H9 (cell line): ENCODE results near the gene MAML3. TPM values are rescaled to one million over a fixed set of nuclear protein-coding genes. Genes with fewer than 3 reads are reported as not detected.
A peak's percentile ranks its signal among the peaks of the same experiment; 100 is the strongest.

Experiments used
- DNase-seq: peaks from one replicate; pipeline ENCODE4 v3.0.0-alpha.2; 2017
- H2AFZ ChIP-seq: one replicate; pipeline ENCODE4 v1.6.1; 2013; ENCODE audit warnings: mild to moderate bottlenecking, low read length, control low read depth, moderate library complexity
- H2AK5ac ChIP-seq: 2 replicates; pipeline ENCODE4 v1.6.1; 2013; ENCODE audit warnings: low read length, control low read depth, mixed read lengths; ENCODE audit not compliant: insufficient read length
- H2BK120ac ChIP-seq: one replicate; pipeline ENCODE4 v1.6.1; 2013; ENCODE audit warnings: low read depth, mild to moderate bottlenecking, low read length, control low read depth, inconsistent platforms; ENCODE audit not compliant: poor library complexity, severe bottlenecking
- H2BK12ac ChIP-seq: 2 replicates; pipeline ENCODE4 v1.6.1; 2013; ENCODE audit warnings: low read length, control low read depth, mixed read lengths, low read depth; ENCODE audit not compliant: insufficient read length
- H2BK15ac ChIP-seq: 2 replicates; pipeline ENCODE4 v1.6.1; 2013; ENCODE audit warnings: low read depth, low read length, control low read depth
- H2BK20ac ChIP-seq: one replicate; pipeline ENCODE4 v1.6.1; 2013; ENCODE audit warnings: low read depth, mild to moderate bottlenecking, low read length, control low read depth, inconsistent platforms; ENCODE audit not compliant: poor library complexity, severe bottlenecking
- H2BK5ac ChIP-seq: 2 replicates; pipeline ENCODE4 v1.6.1; 2013; ENCODE audit warnings: low read length, control low read depth, mixed read lengths; ENCODE audit not compliant: insufficient read length
- H3K14ac ChIP-seq: 2 replicates; pipeline ENCODE4 v1.6.1; 2013; ENCODE audit warnings: low read length, control low read depth; ENCODE audit not compliant: insufficient read depth
- H3K18ac ChIP-seq: 2 replicates; pipeline ENCODE4 v1.6.1; 2013; ENCODE audit warnings: low read depth, mild to moderate bottlenecking, mixed read lengths, low read length, control low read depth; ENCODE audit not compliant: insufficient read length
- H3K23ac ChIP-seq: 2 replicates; pipeline ENCODE4 v1.6.1; 2013; ENCODE audit warnings: low read length, control low read depth, mixed read lengths, low read depth; ENCODE audit not compliant: insufficient read length
- H3K23me2 ChIP-seq: 2 replicates; pipeline ENCODE4 v1.6.1; 2013; ENCODE audit warnings: low read depth, mild to moderate bottlenecking, mixed read lengths, low read length, control low read depth; ENCODE audit not compliant: insufficient read length, poor library complexity, severe bottlenecking
- H3K27ac ChIP-seq: 2 replicates; pipeline ENCODE4 v1.5.1; 2013; ENCODE audit warnings: low read length, control low read depth, mixed read lengths, low read depth; ENCODE audit not compliant: insufficient read length
- H3K27me3 ChIP-seq: 2 replicates; pipeline ENCODE4 v1.6.1; 2013; ENCODE audit warnings: low read length, control low read depth, inconsistent platforms; ENCODE audit not compliant: insufficient read depth
- H3K4ac ChIP-seq: 2 replicates; pipeline ENCODE4 v1.6.1; 2013; ENCODE audit warnings: low read depth, mild to moderate bottlenecking, control low read depth, inconsistent platforms, low read length, moderate library complexity
- H3K4me1 ChIP-seq: 2 replicates; pipeline ENCODE4 v1.6.1; 2013; ENCODE audit warnings: low read length, control low read depth, inconsistent platforms; ENCODE audit not compliant: insufficient read depth
- H3K4me2 ChIP-seq: 2 replicates; pipeline ENCODE4 v1.6.1; 2013; ENCODE audit warnings: low read length, control low read depth, mixed read lengths; ENCODE audit not compliant: insufficient read length, insufficient read depth
- H3K56ac ChIP-seq: 2 replicates; pipeline ENCODE4 v1.6.1; 2013; ENCODE audit warnings: low read depth, mild to moderate bottlenecking, mixed read lengths, low read length, control low read depth; ENCODE audit not compliant: insufficient read length
- H3K79me1 ChIP-seq: 2 replicates; pipeline ENCODE4 v1.6.1; 2013; ENCODE audit warnings: low read depth, mild to moderate bottlenecking, moderate library complexity, low read length, control low read depth, inconsistent platforms; ENCODE audit not compliant: insufficient read depth, poor library complexity, severe bottlenecking
- H3K79me2 ChIP-seq: 2 replicates; pipeline ENCODE4 v1.6.1; 2013; ENCODE audit warnings: low read length, control low read depth, inconsistent platforms; ENCODE audit not compliant: insufficient read depth
- H3K9ac ChIP-seq: 2 replicates; pipeline ENCODE4 v1.6.1; 2013; ENCODE audit warnings: low read length, control low read depth, mixed read lengths; ENCODE audit not compliant: insufficient read length; ENCODE audit errors: extremely low read depth
- H3K9me3 ChIP-seq: one replicate; pipeline ENCODE4 v1.6.1; 2013; ENCODE audit warnings: low read depth, low read length, inconsistent platforms; ENCODE audit not compliant: control insufficient read depth
- H3T11ph ChIP-seq: one replicate; pipeline ENCODE4 v1.6.1; 2013; ENCODE audit warnings: mild to moderate bottlenecking, low read length, control low read depth, inconsistent platforms
- H4K20me1 ChIP-seq: one replicate; pipeline ENCODE4 v1.6.1; 2013; ENCODE audit not compliant: control insufficient read depth, insufficient read length, insufficient read depth
- H4K5ac ChIP-seq: 2 replicates; pipeline ENCODE4 v1.6.1; 2013; ENCODE audit warnings: low read depth, mild to moderate bottlenecking, mixed read lengths, low read length, control low read depth; ENCODE audit not compliant: insufficient read length
- H4K8ac ChIP-seq: replicated peaks from 2 replicates; pipeline ENCODE4 v1.6.1; 2013; ENCODE audit warnings: low read length, control low read depth, mixed read lengths, low read depth; ENCODE audit not compliant: insufficient read length
- H4K91ac ChIP-seq: 2 replicates; pipeline ENCODE4 v1.6.1; 2013; ENCODE audit warnings: low read depth, mild to moderate bottlenecking, moderate library complexity, mixed read lengths, low read length, control low read depth; ENCODE audit not compliant: insufficient read length
- H3K27ac Mint-ChIP-seq, 3 experiments: 2 replicates in 2 of 3; 3 replicates in 1 of 3; pipeline ENCODE4 v1.8.0; 2020 to 2021; ENCODE audit warnings: mixed read lengths in 3 of 3, mild to moderate bottlenecking in 1 of 3, moderate library complexity in 1 of 3
- H3K27me3 Mint-ChIP-seq: 2 replicates; pipeline ENCODE4 v1.8.0; 2021; ENCODE audit warnings: low read depth, mild to moderate bottlenecking, moderate library complexity, mixed read lengths
- H3K36me3 Mint-ChIP-seq, 3 experiments: 2 replicates in 2 of 3; 3 replicates in 1 of 3; pipeline ENCODE4 v1.8.0; 2020 to 2021; ENCODE audit warnings: low read depth in 3 of 3, mixed read lengths in 3 of 3; ENCODE audit not compliant: insufficient read depth in 1 of 3
- H3K4me1 Mint-ChIP-seq, 2 experiments: 2 replicates each; pipeline ENCODE4 v1.8.0; 2020; ENCODE audit warnings: mixed read lengths in 2 of 2
- H3K4me3 Mint-ChIP-seq, 2 experiments: 2 replicates in 1 of 2; 3 replicates in 1 of 2; pipeline ENCODE4 v1.8.0; 2020 to 2021; ENCODE audit warnings: mild to moderate bottlenecking in 2 of 2, mixed read lengths in 2 of 2, moderate library complexity in 1 of 2
- H3K9me3 Mint-ChIP-seq, 2 experiments: 2 replicates in 1 of 2; 3 replicates in 1 of 2; pipeline ENCODE4 v1.8.0; 2020; ENCODE audit warnings: mild to moderate bottlenecking in 2 of 2, mixed read lengths in 2 of 2, moderate library complexity in 1 of 2
- CTCF ChIP-seq: fragments of 200-600 bp; sonication (generic); conservative IDR thresholded peaks from 3 replicates; pipeline ENCODE4 v1.8.0; 2021; ENCODE audit warnings: antibody characterized with exemption, mild to moderate bottlenecking
- WGBS: extraction: QIAGEN DNeasy Blood & Tissue Kit; methylation state at CpG from one replicate; pipeline ENCODE4 v1.1.7; 2013; ENCODE audit warnings: missing lambda C conversion rate, low lambda C conversion rate, mixed read lengths; ENCODE audit not compliant: insufficient read length; ENCODE audit errors: extremely low coverage; 5-methylcytosine and 5-hydroxymethylcytosine counted together
- total RNA-seq: library from RNA; stranded (reverse); gene quantifications from 2 replicates; pipeline ENCODE4 v1.2.1, GENCODE V29; 2021

The MAML3 gene
- total RNA-seq, 1 experiment from 2014 or later, result 3.9 TPM

- Histone ChIP-seq H3K23me2 (no peaks in the 10 kb centered on the region), H4K8ac (no peak overlapping the region), H4K20me1 (no peaks in the 10 kb centered on the region), H3K9ac (no peak overlapping the region), H2BK12ac (no peak overlapping the region), H2AFZ (no peak overlapping the region), H3K23ac (no peak overlapping the region), H2AK5ac (no peak overlapping the region), H4K5ac (no peak overlapping the region), H2BK20ac (no peak overlapping the region), H3K4ac (no peak overlapping the region), H3T11ph (no peak overlapping the region), H3K27me3 (no peaks in the 10 kb centered on the region), H2BK120ac (no peak overlapping the region), H3K9me3 (no peaks in the 10 kb centered on the region), H3K79me1 (no peaks in the 10 kb centered on the region), H2BK5ac (no peak overlapping the region), H3K79me2 (no peaks in the 10 kb centered on the region), H2BK15ac (no peak overlapping the region), H3K27ac (no peak overlapping the region), H3K18ac (no peak overlapping the region), H3K4me1 (no peaks in the 10 kb centered on the region; the same call in 1 of the 2 replicates), H3K4me2 (no peak overlapping the region), H4K91ac (no peak overlapping the region), H3K56ac (no peak overlapping the region), H3K14ac (no peak overlapping the region)
- no CpG with 5 or more reads among the region's 6 CpGs for WGBS
- H3K4me3 Mint-ChIP-seq, result no peak overlapping the region
- H3K27me3 Mint-ChIP-seq, result no peaks in the 10 kb centered on the region; the same call in 1 of the 2 replicates
- H3K4me1 Mint-ChIP-seq, result peaks cover 5 to 20% of the 10 kb centered on the region in 2 experiments
- H3K27ac Mint-ChIP-seq, result peak overlapping the region in 1 of 3 experiments; percentile 60; a peak in 1 of 7 replicates
- no peak for TF ChIP-seq CTCF
- no peaks in the 10 kb centered on the region; a peak in 1 of 5 replicates for H3K9me3 Mint-ChIP-seq
- H3K36me3 Mint-ChIP-seq, result no peaks in the 10 kb centered on the region
- no peak for DNase-seq
Observed at GRCh38 chr4:139933104-139933503, 220.9 kb downstream of the MAML3 start.
